GM10248 (cell line): Measurements from ENCODE around the gene MAPK12.

Source experiments
- CTCF ChIA-PET: fragments of 300-600 bp; sonication (Branson Sonifier 250); formaldehyde crosslinking; extraction: SDS; loops from one replicate; lab custom pipeline; 2021; ENCODE audit warnings: antibody characterized with exemption; lab: Yijun Ruan, JAX
- POLR2A ChIA-PET: fragments of 350-650 bp; sonication (Branson Sonifier 250); formaldehyde crosslinking; extraction: SDS; loops from one replicate; lab custom pipeline; 2020; ENCODE audit warnings: antibody characterized with exemption; lab: Yijun Ruan, JAX
- DNase-seq: peaks from one replicate; pipeline ENCODE4 v3.0.0; 2012; ENCODE audit errors: extremely low spot score
- CTCF ChIP-seq: IDR thresholded peaks from 2 replicates; pipeline ENCODE4 v1.5.1; 2012; ENCODE audit warnings: mild to moderate bottlenecking, low read depth; ENCODE audit errors: extremely low read depth, missing control alignments, control extremely low read depth

The MAPK12 gene

GRCh38 chr22:50217543-50218152 lies 43.8 kb downstream of the MAPK12 start:
- ChIA-PET CTCF (interaction anchor here (1.8 kb wide), 1 partner anchor 23 kb away, joined by 6 read pairs; no protein-coding TSS in a partner anchor), POLR2A (no interaction called here)
- no peak for TF ChIP-seq CTCF
- no peak for DNase-seq

GRCh38 chr22:50216684-50217520 lies 44.6 kb downstream of the MAPK12 start:
- CTCF ChIA-PET = interaction anchor here (0.9 kb wide), 1 partner anchor 7 kb away, joined by 3 read pairs; no protein-coding TSS in a partner anchor

GRCh38 chr22:50216055-50216683 lies 45.3 kb downstream of the MAPK12 start:
- no peak for DNase-seq
- ChIA-PET POLR2A (interaction anchor here (0.6 kb wide), 2 partner anchors 47 to 307 kb away, joined by 3 to 6 read pairs; no protein-coding TSS in a partner anchor), CTCF (interaction anchor here (0.9 to 4.1 kb wide), 2 partner anchors 8 to 67 kb away, joined by 3 to 17 read pairs; no protein-coding TSS in a partner anchor)
- TF ChIP-seq CTCF = no peak

More at GRCh38 chr22:50216684-50217520, 44.6 kb downstream of the MAPK12 start:
- POLR2A ChIA-PET = no interaction called here
- TF ChIP-seq CTCF = no peak
- no peak for DNase-seq

GRCh38 chr22:50215297-50216054 lies 46.0 kb downstream of the MAPK12 start:
- ChIA-PET CTCF (interaction anchor here (0.9 to 4.1 kb wide), 5 partner anchors 7 to 285 kb away, joined by 3 to 17 read pairs (median 3); no protein-coding TSS in a partner anchor), POLR2A (interaction anchor here (0.6 kb wide), 2 partner anchors 47 to 306 kb away, joined by 3 to 6 read pairs; no protein-coding TSS in a partner anchor)
- TF ChIP-seq CTCF = no peak
- DNase-seq = no peak

- ChIA-PET CTCF (interaction anchor here (2.8 to 4.1 kb wide), 2 partner anchors 8 to 64 kb away, joined by 7 to 17 read pairs; no protein-coding TSS in a partner anchor), POLR2A (interaction anchor here (0.6 kb wide), 1 partner anchor 15 kb away, joined by 3 read pairs; no protein-coding TSS in a partner anchor)
- TF ChIP-seq CTCF = no peak
- no peak for DNase-seq
These were observed 48.2 kb downstream of the MAPK12 start for GRCh38 chr22:50213263-50213662.
